Smooth muscle cell (in vitro differentiated cells): ENCODE measurements around the gene DLG2. TPM values are rescaled to one million over a fixed set of nuclear protein-coding genes. Genes with fewer than 3 reads are reported as not detected.

ENCODE experiments used
- DNase-seq: peaks from one replicate; lab custom pipeline; 2025; ENCODE audit not compliant: unreplicated experiment; lab: John Stamatoyannopoulos, UW
- H2AFZ ChIP-seq: fragments of 200-600 bp; sonication (generic); 2 replicates; pipeline ENCODE4 v1.6.0; 2016; ENCODE audit warnings: antibody characterized with exemption, low read depth, mild to moderate bottlenecking
- H3F3A ChIP-seq: fragments of 200-600 bp; sonication (generic); 2 replicates; pipeline ENCODE4 v1.6.0; 2017; ENCODE audit warnings: antibody characterized with exemption, low read depth
- H3K27ac ChIP-seq: fragments of 200-600 bp; sonication (generic); 2 replicates; pipeline ENCODE4 v1.5.1; 2016; ENCODE audit warnings: low read depth, mild to moderate bottlenecking
- H3K27me3 ChIP-seq: fragments of 200-600 bp; sonication (generic); 2 replicates; pipeline ENCODE4 v1.6.1; 2016; ENCODE audit warnings: low read depth, mild to moderate bottlenecking
- H3K36me3 ChIP-seq: fragments of 200-600 bp; sonication (generic); 2 replicates; pipeline ENCODE4 v1.5.1; 2016; ENCODE audit warnings: low read depth
- H3K4me1 ChIP-seq: fragments of 200-600 bp; sonication (generic); 2 replicates; pipeline ENCODE4 v1.5.1; 2016; ENCODE audit warnings: low read depth
- H3K4me2 ChIP-seq: fragments of 200-600 bp; sonication (generic); 2 replicates; pipeline ENCODE4 v1.6.0; 2016; ENCODE audit warnings: mild to moderate bottlenecking
- H3K4me3 ChIP-seq: fragments of 200-600 bp; sonication (generic); 2 replicates; pipeline ENCODE4 v1.5.1; 2016; ENCODE audit warnings: mild to moderate bottlenecking
- H3K79me2 ChIP-seq: fragments of 200-600 bp; sonication (generic); 2 replicates; pipeline ENCODE4 v1.6.0; 2016; ENCODE audit warnings: low read depth, mild to moderate bottlenecking
- H3K9ac ChIP-seq: fragments of 200-600 bp; sonication (generic); 2 replicates; pipeline ENCODE4 v1.6.0; 2016; ENCODE audit warnings: low read depth
- H3K9me3 ChIP-seq: fragments of 200-600 bp; sonication (generic); replicated peaks from 2 replicates; pipeline ENCODE4 v1.5.1; 2016; ENCODE audit warnings: low read depth
- H4K20me1 ChIP-seq: fragments of 200-600 bp; sonication (generic); 2 replicates; pipeline ENCODE4 v1.6.0; 2016; ENCODE audit warnings: low read depth
- CTCF ChIP-seq: fragments of 200-600 bp; sonication (generic); IDR thresholded peaks from 2 replicates; pipeline ENCODE4 v1.5.1; 2017; ENCODE audit warnings: borderline replicate concordance, mild to moderate bottlenecking, antibody characterized with exemption; ENCODE audit not compliant: insufficient read depth, poor library complexity, severe bottlenecking
- WGBS: methylation state at CpG from one replicate; pipeline ENCODE4 v1.1.7; 2016; ENCODE audit warnings: low lambda C conversion rate; 5-methylcytosine and 5-hydroxymethylcytosine counted together
- polyA plus RNA-seq: library from polyadenylated mRNA; unstranded; fragments of >200 nt; fragmentation: Nextera tagmentation; extraction: Ambion mirVana; gene quantifications from 2 replicates; pipeline ENCODE4 v1.2.1, GENCODE V29; 2016
- total RNA-seq: library from RNA; depleted of rRNA; stranded (reverse); fragments of >200 nt; gene quantifications from 2 replicates; pipeline ENCODE4 v1.2.3, GENCODE V29; 2014

The DLG2 gene
- total and polyA plus RNA-seq, 2 experiments from 2014 or later = 0.74 to 1.1 TPM

GRCh38 chr11:85132851-85133585 lies 494.1 kb downstream of the DLG2 start:
- Histone ChIP-seq H3K79me2 (no peaks in the 10 kb centered on the region), H3K4me2 (peak overlapping the region; percentile 68), H3K4me3 (peak overlapping the region; percentile 14), H3F3A (no peaks in the 10 kb centered on the region), H3K36me3 (no peaks in the 10 kb centered on the region), H3K9ac (no peak overlapping the region), H3K9me3 (no peaks in the 10 kb centered on the region), H2AFZ (peak overlapping the region; percentile 76), H3K27ac (no peak overlapping the region), H3K4me1 (peaks cover 17% of the 10 kb centered on the region), H4K20me1 (no peaks in the 10 kb centered on the region), H3K27me3 (no peaks in the 10 kb centered on the region)
- no peak for DNase-seq
- no peak for TF ChIP-seq CTCF
- 48% methylated on average over 15 of the region's 15 CpGs for WGBS

DNA sequence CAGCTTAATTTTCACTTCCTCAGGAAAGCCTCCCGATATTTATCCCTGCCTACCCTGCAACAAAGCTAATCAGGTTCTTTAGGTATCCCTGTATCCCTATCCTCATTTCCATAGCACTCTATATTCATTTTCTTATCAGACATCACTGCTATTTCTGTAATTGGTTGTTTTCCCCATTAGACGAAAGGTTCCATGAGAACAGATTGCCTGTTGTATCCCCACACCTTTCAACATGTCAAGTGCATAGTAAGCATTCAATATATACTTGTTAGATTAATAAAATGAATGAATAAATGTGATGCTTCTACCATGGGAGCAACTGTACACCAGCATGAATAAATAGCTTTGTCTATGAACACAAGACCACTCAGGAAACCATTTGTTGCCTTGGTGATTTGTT lies 499.8 kb downstream of the DLG2 start:
- Histone ChIP-seq H3K36me3 (no peaks in the 10 kb centered on the region), H3K9ac (no peak overlapping the region), H3F3A (no peaks in the 10 kb centered on the region), H3K4me3 (no peak overlapping the region), H3K9me3 (no peaks in the 10 kb centered on the region), H3K27ac (no peak overlapping the region), H3K79me2 (no peaks in the 10 kb centered on the region), H3K27me3 (no peaks in the 10 kb centered on the region), H2AFZ (no peak overlapping the region), H3K4me2 (no peak overlapping the region), H4K20me1 (no peaks in the 10 kb centered on the region), H3K4me1 (peaks cover 5% of the 10 kb centered on the region)
- no peak for DNase-seq
- WGBS = 67% methylated on average over 2 of the region's 2 CpGs
- no peak for TF ChIP-seq CTCF

DNA sequence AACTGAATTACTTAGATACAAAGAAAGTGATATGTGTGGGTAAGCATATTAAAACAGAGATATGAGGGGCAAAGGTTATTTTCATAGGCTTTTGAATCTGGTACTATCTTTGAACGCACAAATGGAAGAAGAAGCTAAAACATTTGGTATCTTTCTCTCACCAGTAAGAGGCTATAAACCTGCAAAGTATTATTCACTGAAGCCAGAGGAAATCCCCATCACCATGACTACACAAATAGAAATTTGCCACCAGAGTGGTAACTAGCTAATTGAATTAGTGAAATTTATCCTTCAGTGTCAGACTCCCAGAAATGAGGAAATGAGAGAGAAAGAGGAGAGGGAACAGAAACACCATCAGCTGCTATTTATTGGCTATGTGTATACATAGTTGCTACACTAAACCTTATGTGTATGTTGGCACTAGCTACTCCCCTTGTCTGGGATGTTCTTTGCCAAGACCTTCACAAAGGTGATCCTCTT lies 503.4 kb downstream of the DLG2 start:
- 11% methylated on average over 1 of the region's 1 CpG for WGBS
- Histone ChIP-seq H3K4me3 (no peak overlapping the region), H3F3A (no peaks in the 10 kb centered on the region), H4K20me1 (no peaks in the 10 kb centered on the region), H3K4me1 (no peaks in the 10 kb centered on the region), H3K4me2 (peak overlapping the region; percentile 8), H3K27me3 (no peaks in the 10 kb centered on the region), H3K27ac (no peak overlapping the region), H3K79me2 (no peaks in the 10 kb centered on the region), H3K9ac (no peak overlapping the region), H2AFZ (peak overlapping the region; percentile 50), H3K9me3 (no peaks in the 10 kb centered on the region), H3K36me3 (no peaks in the 10 kb centered on the region)
- TF ChIP-seq CTCF = no peak
- DNase-seq = no peak

DNA sequence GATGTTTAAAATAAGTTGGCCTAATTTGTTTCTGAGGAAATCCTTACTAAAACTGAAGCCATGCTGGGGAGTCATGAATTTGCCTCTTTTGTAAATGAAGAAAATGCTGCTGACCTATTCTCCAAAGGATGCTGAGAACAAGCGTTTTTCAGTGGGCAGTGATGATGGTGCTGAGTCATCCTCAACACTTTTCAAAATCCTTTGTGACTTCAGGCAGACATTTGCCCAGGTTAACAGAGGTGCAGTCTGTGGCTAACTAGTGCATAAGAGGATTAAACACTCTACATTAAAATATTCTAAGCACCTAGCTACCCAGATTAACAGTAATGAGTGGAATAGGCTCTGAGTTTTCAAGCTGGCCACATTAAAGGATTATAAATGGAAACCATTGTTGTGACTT lies 509.0 kb downstream of the DLG2 start:
- Histone ChIP-seq H3K4me2 (no peak overlapping the region), H3K4me3 (no peak overlapping the region), H3K4me1 (peaks cover 10% of the 10 kb centered on the region), H3K36me3 (no peaks in the 10 kb centered on the region), H2AFZ (no peak overlapping the region), H3F3A (peaks cover 5% of the 10 kb centered on the region), H3K27me3 (no peaks in the 10 kb centered on the region), H3K9me3 (no peaks in the 10 kb centered on the region), H3K79me2 (no peaks in the 10 kb centered on the region), H3K9ac (no peak overlapping the region), H4K20me1 (no peaks in the 10 kb centered on the region), H3K27ac (peak overlapping the region; percentile 19)
- no peak for TF ChIP-seq CTCF
- DNase-seq = no peak
- WGBS = 52% methylated on average over 1 of the region's 1 CpG
